Loucy (cell line): ENCODE measurements around the gene SLC9A9.

Experiments used
- H2AFZ ChIP-seq: fragments of 200-600 bp; sonication (generic); 2 replicates; pipeline ENCODE4 v1.6.0; 2016; ENCODE audit warnings: antibody characterized with exemption, mild to moderate bottlenecking, low read length, moderate library complexity
- H3F3A ChIP-seq: fragments of 200-600 bp; 2 replicates; pipeline ENCODE4 v1.6.0; 2016; ENCODE audit warnings: antibody characterized with exemption, low read depth, mild to moderate bottlenecking
- H3K27me3 ChIP-seq: fragments of 200-600 bp; sonication (generic); 2 replicates; pipeline ENCODE4 v1.6.1; 2014; ENCODE audit warnings: low read length, mild to moderate bottlenecking; ENCODE audit not compliant: insufficient read depth, poor library complexity, severe bottlenecking
- H3K36me3 ChIP-seq: fragments of 200-600 bp; sonication (generic); 2 replicates; pipeline ENCODE4 v1.6.1; 2016; ENCODE audit warnings: low read length; ENCODE audit not compliant: insufficient read depth
- H3K4me1 ChIP-seq: fragments of 200-600 bp; sonication (generic); 2 replicates; pipeline ENCODE4 v1.5.1; 2014; ENCODE audit warnings: low read length, mild to moderate bottlenecking; ENCODE audit not compliant: insufficient read depth, poor library complexity, severe bottlenecking
- H3K4me2 ChIP-seq: fragments of 200-600 bp; sonication (generic); 2 replicates; pipeline ENCODE4 v1.6.0; 2014; ENCODE audit warnings: antibody characterized with exemption, low read length, low read depth, mild to moderate bottlenecking; ENCODE audit not compliant: poor library complexity, severe bottlenecking
- H3K4me3 ChIP-seq: fragments of 200-600 bp; sonication (generic); 2 replicates; pipeline ENCODE4 v1.5.1; 2014; ENCODE audit warnings: low read length, mild to moderate bottlenecking, mixed read lengths; ENCODE audit not compliant: poor library complexity, severe bottlenecking
- H3K79me2 ChIP-seq: fragments of 200-600 bp; sonication (generic); 2 replicates; pipeline ENCODE4 v1.6.1; 2014; ENCODE audit warnings: low read length; ENCODE audit not compliant: insufficient read depth
- H3K9ac ChIP-seq: fragments of 200-600 bp; sonication (generic); 2 replicates; pipeline ENCODE4 v1.6.0; 2014; ENCODE audit warnings: mild to moderate bottlenecking, low read depth, low read length, moderate library complexity; ENCODE audit not compliant: poor library complexity, severe bottlenecking
- H3K9me2 ChIP-seq: fragments of 200-600 bp; sonication (generic); replicated peaks from 2 replicates; pipeline ENCODE4 v1.6.1; 2016; ENCODE audit warnings: low read depth, low read length, mixed read lengths
- H3K9me3 ChIP-seq: fragments of 200-600 bp; sonication (generic); 2 replicates; pipeline ENCODE4 v1.6.1; 2014; ENCODE audit warnings: mild to moderate bottlenecking, antibody characterized with exemption, low read length, low read depth; ENCODE audit not compliant: insufficient read depth
- H4K20me1 ChIP-seq: fragments of 200-600 bp; sonication (generic); 2 replicates; pipeline ENCODE4 v1.6.0; 2014; ENCODE audit warnings: antibody characterized with exemption, low read length, mild to moderate bottlenecking; ENCODE audit not compliant: insufficient read depth, poor library complexity, severe bottlenecking
- EZH2phosphoT487 ChIP-seq: fragments of 200-600 bp; IDR thresholded peaks from 2 replicates; pipeline ENCODE4 v1.6.1; 2018; ENCODE audit warnings: antibody characterized with exemption, mild to moderate bottlenecking, moderate library complexity, borderline replicate concordance
- TF ChIP-seq, protein P1 (sequence below): fragments of 200-600 bp; sonication (generic); conservative IDR thresholded peaks from 2 replicates; pipeline ENCODE4 v1.5.1; 2014; ENCODE audit warnings: mild to moderate bottlenecking, antibody characterized with exemption, low read length

SLC9A9 gene

GRCh38 chr3:143469159-143469558 lies 379.1 kb downstream of the SLC9A9 start:
- H4K20me1 ChIP-seq = no peaks in the 10 kb centered on the region
- no peaks in the 10 kb centered on the region for H3F3A ChIP-seq
- no peak overlapping the region for H3K9ac ChIP-seq
- TF ChIP-seq, protein P1, sequence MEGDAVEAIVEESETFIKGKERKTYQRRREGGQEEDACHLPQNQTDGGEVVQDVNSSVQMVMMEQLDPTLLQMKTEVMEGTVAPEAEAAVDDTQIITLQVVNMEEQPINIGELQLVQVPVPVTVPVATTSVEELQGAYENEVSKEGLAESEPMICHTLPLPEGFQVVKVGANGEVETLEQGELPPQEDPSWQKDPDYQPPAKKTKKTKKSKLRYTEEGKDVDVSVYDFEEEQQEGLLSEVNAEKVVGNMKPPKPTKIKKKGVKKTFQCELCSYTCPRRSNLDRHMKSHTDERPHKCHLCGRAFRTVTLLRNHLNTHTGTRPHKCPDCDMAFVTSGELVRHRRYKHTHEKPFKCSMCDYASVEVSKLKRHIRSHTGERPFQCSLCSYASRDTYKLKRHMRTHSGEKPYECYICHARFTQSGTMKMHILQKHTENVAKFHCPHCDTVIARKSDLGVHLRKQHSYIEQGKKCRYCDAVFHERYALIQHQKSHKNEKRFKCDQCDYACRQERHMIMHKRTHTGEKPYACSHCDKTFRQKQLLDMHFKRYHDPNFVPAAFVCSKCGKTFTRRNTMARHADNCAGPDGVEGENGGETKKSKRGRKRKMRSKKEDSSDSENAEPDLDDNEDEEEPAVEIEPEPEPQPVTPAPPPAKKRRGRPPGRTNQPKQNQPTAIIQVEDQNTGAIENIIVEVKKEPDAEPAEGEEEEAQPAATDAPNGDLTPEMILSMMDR = no peak
- no peak for TF ChIP-seq EZH2phosphoT487
- no peak overlapping the region for H3K4me3 ChIP-seq
- H3K9me3 ChIP-seq = no peaks in the 10 kb centered on the region
- no peaks in the 10 kb centered on the region for H3K27me3 ChIP-seq
- H3K9me2 ChIP-seq = no peaks in the 10 kb centered on the region
- H3K4me2 ChIP-seq = no peak overlapping the region
- no peaks in the 10 kb centered on the region for H3K36me3 ChIP-seq
- H3K79me2 ChIP-seq = no peaks in the 10 kb centered on the region
- H2AFZ ChIP-seq = no peak overlapping the region
- H3K4me1 ChIP-seq = no peaks in the 10 kb centered on the region

DNA sequence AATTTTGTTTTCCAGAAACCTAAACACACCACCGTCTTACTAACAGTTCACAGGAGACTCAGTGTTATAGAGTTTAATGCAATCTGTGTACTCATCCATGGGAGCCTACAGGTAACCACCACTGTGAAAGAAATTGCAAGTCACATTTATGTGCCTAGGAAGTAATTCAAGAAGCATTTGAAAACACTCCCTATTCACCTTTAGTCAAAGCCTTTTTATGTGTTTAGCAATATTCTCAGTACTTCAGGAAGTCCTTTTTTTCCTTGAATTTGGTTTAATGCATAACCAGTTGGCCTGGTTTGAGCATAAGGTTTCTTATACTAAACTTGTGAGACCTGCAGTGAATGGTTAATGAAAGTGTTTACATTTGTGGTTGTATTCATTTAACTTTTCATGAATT lies 382.6 kb downstream of the SLC9A9 start:
- H3K4me3 ChIP-seq = no peak overlapping the region
- H3K4me2 ChIP-seq = no peak overlapping the region
- H3K9ac ChIP-seq = no peak overlapping the region
- H4K20me1 ChIP-seq = no peaks in the 10 kb centered on the region
- H3K9me3 ChIP-seq = no peaks in the 10 kb centered on the region
- no peaks in the 10 kb centered on the region for H3K79me2 ChIP-seq
- no peaks in the 10 kb centered on the region for H3K36me3 ChIP-seq
- H3K4me1 ChIP-seq = no peaks in the 10 kb centered on the region
- TF ChIP-seq EZH2phosphoT487 = no peak
- TF ChIP-seq, protein P1 = no peak
- no peaks in the 10 kb centered on the region for H3K9me2 ChIP-seq
- H3K27me3 ChIP-seq = no peaks in the 10 kb centered on the region
- no peak overlapping the region for H2AFZ ChIP-seq
- H3F3A ChIP-seq = no peaks in the 10 kb centered on the region

DNA sequence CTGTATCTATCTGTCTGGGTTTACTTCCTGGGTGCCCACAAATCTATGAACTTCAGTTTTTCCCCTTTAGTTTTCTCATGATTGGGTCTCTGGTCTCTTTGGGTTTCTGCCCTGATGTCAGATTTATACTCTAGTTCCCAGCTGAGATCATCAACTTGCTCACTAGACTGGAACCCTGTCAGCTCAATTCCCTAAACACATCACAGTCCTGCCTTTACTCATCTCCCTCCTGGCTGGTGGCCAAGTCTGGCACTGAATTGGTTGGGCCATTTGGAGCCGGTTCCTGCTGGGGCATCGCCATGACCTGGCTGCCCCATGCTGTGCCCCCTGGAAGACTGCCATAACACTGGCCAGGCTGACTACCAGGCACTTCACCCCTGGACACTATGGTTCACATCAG lies 383.4 kb downstream of the SLC9A9 start:
- H3F3A ChIP-seq = no peaks in the 10 kb centered on the region
- H3K4me3 ChIP-seq = no peak overlapping the region
- no peaks in the 10 kb centered on the region for H3K27me3 ChIP-seq
- H3K4me2 ChIP-seq = no peak overlapping the region
- H3K79me2 ChIP-seq = no peaks in the 10 kb centered on the region
- no peak overlapping the region for H2AFZ ChIP-seq
- H3K9ac ChIP-seq = no peak overlapping the region
- H3K4me1 ChIP-seq = no peaks in the 10 kb centered on the region
- no peaks in the 10 kb centered on the region for H3K9me3 ChIP-seq
- H4K20me1 ChIP-seq = no peaks in the 10 kb centered on the region
- no peaks in the 10 kb centered on the region for H3K36me3 ChIP-seq
- no peak for TF ChIP-seq EZH2phosphoT487
- TF ChIP-seq, protein P1 = no peak
- no peaks in the 10 kb centered on the region for H3K9me2 ChIP-seq
